Measurements from ENCODE around the gene CTF1.
"Not testable (repeated sequence)": the region's sequence is repeated elsewhere in the genome, so short reads cannot be mapped to it uniquely, and the experiment has no call there.

CTF1 gene

GRCh38 chr16:30896261-30896888, at the start of gene CTF1:
Gene CTF1, plus strand, starts transcription at chr16:30896614. Its CDS starts 30 bp downstream, at chr16:30896644.
- DNase-seq = no peak

DNA sequence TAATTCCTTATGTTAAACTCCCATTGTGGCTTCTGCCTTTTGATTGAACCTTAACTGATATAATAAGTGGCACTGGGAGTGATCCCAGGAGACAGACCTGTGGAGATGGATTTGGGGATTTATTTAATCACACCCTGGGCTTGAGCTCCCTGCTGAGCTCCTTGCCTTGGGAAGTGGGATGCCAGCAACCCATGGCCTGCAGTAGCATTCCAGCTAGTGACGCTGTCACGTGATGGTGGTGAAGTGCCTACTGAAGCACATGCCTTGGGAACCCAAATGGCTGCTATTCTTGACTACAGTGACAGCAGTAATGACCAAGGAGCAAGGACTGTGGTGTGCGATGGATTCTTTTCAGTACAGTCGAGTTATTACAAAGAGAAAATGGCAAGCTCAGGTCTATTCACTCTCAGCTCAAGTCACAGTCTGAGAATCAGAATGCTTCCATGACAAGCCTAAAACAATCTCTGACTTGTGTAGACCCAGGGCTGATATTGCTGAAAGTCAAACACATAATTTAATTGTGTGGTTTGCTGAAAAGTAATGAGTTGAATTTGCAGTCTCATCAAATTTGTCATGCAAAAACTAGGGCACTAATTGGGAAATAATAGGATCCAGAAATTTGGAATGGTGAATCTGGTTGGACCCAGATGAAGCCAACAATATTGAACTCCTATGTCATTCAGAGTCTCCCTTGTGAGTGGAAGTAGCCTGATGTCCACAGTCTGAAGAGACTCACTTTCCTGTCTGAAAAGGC, 49.6 kb upstream of the CTF1 start:
- no peak for DNase-seq

GRCh38 chr16:30850246-30850645, 46.2 kb upstream of the CTF1 start:
- no peak for DNase-seq

DNA sequence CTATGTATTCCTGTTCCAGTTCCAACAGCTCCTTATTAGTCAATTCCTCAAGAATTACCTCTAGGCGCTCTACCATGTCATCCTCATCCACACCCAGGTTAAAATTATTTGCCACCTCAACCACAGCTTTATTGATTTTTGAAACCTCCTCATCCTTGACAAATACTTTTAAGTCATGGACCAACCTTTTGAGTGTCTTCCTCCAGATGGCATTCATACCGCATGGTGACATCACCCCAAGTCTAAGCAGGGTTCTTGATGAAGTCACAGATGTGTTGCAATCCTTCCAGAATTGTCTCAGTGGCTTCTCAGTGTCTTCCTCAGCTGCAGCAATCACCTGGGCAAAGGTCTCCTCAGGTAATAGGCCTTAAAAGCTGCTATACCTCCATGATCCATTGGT, 42.7 kb upstream of the CTF1 start:
- no peak for DNase-seq

DNA sequence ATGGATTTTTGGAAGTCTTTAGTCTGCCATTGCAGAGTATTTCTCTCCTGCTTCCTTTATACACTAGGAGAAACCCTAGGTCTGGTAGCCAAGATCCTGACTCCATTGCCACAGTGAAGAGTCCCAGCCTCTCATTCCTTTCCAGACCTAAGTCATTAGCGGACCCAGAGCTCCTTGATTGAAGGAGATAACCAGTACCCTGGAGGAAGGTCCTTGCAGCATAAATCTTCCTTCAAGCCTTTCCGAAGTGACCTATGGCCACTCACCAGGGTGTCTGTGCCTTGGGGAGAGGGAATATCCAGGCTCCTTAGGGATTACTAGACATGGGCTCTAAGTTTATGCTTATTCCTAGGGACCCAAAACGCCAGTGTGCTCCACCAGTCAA, 38.3 kb upstream of the CTF1 start:
- DNase-seq = no peak

- DNase-seq = no peak
These were observed 37.5 kb upstream of the CTF1 start for GRCh38 chr16:30858829-30859423.

GRCh38 chr16:30860729-30861128, 35.7 kb upstream of the CTF1 start:
- not testable (repeated sequence) for DNase-seq

GRCh38 chr16:30863178-30863577, 33.2 kb upstream of the CTF1 start:
- DNase-seq = not testable (repeated sequence)

DNA sequence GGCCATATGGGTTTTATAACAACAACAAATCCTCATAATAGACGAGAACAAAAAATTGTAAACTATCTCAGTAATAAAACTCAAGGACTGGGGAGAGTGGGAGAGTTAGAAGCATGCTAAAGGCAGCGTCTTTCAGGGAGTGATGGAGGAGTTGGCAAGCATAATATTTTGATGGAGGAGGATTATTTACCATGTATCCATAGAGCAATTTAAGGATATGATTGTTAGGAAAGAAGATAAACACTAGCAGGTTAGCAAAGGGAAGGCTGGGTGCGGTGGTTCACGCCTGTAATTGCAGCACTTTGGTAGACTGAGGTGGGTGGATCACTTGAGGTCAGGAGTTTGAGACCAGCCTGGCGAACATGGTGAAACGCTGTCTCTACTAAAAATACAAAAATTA, 30.4 kb upstream of the CTF1 start:
- no peak for DNase-seq

DNA sequence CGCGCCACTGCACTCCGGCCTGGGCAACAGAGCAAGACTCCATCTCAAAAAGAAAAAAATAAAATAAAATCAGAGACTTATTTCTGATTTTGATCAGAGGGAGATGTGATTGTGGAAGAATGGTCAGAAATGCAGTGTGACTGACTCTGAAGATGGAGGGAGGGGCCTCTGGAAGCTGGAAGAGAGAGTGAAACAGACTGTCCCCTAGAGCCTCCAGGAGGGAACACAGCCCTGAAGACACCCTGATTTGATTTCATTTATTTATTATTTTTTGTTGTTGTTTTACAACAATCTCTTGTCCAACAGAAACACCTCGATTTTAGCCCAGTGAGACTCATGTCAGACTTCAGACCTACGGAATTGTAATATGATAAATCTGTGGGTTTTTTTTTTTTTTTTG, 28.7 kb upstream of the CTF1 start:
- DNase-seq = no peak

- DNase-seq = no peak
These were observed 25.5 kb upstream of the CTF1 start for GRCh38 chr16:30870904-30871303.

- no peak for DNase-seq
These were observed 22.1 kb upstream of the CTF1 start for GRCh38 chr16:30874244-30874820.

DNA sequence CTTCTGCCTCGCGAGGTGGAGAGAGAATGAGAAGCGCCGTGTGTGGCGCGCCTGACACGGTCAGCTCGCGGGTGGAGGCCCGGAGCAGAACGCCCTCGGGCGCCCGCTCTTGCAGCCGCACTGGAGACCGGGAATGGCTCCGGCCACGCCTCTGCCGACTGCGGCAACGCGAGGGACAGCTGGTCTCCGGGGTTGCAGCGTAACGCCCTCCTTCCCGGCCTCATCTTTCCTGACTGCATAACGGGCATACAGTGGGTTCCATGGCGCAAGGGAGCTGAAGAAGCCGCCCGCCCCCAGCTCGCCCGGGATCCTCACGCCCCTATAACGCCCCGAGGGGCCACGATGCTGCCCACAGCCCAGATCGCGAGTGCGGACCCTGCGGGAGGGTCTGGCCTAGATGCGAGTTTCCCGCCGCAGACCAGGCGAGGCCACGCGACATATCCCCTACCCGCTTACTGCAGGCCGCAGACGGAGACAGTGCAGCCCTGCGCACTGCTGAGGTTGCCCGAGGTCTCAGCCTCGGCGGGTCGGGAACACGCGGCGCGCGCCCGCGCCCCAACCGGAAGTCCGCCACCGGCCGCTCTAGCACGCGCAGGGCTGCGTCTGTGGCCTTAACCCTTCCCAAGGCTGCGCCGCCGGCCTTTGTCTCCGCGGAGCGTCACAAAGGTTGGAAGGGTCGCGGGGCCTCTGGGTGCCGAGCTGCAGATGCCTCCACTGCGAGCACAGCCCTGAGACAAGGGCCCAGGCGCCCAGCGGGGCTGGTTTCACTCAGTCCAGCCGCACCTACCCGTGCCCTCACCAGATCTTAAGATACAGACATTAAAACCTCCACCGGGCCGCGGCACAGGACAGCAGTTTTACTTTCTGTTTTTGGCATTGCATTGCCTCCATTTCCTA, 21.3 kb upstream of the CTF1 start:
- peak; percentile 91 for DNase-seq

DNA sequence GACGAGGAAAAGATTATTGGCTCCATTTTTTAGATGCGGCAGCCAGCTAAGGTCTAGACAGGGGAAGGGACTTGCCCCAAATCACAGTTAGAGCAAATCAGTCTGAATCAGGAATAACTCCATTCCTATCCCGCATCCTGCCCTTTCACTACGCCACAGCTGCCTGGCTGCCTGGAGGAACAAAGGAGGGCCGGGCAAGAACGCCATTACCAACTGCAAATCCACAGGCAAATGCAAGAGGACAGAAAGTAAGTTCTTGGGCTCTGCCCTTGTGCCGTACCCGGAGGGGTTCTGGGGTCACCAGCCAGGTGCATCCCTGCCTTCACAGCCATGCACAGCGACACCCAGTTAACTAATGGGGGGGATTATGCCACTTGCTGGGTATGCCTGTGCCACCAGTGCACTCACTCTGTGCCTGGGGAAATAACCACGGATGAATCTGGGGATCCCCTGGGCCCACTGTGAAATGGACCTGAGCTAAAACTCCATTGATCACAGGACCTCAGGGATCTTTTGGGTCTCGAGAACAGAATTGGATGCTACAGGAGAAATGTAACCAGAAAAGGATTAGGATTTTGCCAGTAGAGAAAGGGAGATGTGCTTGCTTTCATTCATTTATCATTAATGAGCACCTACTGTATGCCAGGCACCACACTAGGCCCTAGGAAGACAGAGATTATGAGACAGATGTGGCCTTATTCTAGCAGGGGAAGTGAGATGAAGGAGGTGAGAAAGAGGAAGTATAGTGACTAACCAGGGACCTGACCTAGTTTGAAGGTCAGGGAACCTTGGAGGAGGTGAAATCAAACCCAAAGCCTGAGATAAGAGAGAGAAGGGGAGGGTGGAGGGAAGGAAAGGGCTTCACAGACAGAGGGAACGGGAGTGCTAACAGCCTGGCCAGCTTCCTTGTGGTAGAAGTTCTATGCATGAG, 20.3 kb upstream of the CTF1 start:
- peak; percentile 8 to 52 for DNase-seq

DNA sequence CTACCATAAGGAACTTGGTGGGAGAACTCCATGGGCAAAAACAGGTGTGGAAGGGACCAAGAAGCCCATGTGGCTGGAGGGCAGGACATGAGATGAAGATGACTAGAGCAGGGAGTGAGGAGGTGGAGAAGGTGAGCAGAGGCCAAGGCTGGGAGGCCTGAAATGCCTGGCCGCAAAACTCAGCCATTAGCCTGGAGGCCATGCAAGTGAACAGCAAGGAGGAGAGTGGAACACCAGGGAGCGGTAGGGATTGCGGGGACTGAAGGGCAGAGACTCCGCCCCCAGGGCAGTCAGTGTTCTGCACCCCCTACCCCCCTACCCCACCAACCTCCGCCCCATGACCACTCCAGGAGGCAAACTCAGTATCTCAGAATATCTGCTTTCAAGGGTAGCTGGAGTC, 19.5 kb upstream of the CTF1 start:
- DNase-seq = no peak

- DNase-seq = no peak
These were observed 13.7 kb upstream of the CTF1 start for GRCh38 chr16:30882429-30883310.

GRCh38 chr16:30884760-30885159, 11.7 kb upstream of the CTF1 start:
- DNase-seq = no peak

GRCh38 chr16:30885196-30885595, 11.2 kb upstream of the CTF1 start:
- DNase-seq = no peak

DNA sequence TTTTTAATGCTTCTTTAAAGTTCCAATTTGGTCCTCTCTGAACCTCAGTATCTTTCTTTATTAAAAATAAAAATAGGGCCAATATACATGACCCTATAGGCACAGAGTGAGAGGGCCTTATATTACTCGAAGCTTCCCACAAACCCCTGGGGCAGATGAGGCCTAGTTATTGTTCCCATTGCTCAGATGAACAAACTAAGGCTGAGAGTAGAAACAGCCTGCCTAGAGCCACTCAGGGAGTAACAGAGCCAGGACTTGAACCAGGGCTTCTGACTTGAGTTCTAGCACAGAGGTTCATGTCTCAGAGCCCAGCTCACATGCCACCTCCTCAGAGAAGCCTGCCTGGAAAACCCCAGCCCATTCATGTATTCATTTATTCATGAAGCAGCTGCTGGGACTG, 10.3 kb upstream of the CTF1 start:
- no peak for DNase-seq

DNA sequence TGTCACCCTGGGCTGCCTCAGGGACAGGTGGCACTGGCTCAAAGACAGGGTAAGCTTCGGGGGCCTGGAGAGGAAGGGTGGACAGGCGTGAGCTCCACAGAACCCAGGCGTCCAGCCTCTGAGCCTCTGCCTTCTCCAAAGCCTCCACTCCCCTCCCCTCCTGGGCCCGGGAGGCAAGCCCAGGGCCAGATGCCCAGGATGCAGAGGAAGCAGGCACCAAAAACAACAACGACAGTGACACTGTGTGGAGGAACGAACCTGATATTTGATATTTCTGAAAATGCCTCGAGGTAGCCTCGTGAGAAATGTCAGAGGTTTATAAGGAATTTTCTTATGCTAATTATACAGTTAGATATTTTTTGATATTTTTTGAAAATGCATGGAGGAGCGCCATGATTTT, 8.5 kb upstream of the CTF1 start:
- DNase-seq = no peak
